Endothelial cell of umbilical vein (primary cell): Measurements from ENCODE around the gene GSTA1. TPM values are rescaled to one million over a fixed set of nuclear protein-coding genes. Genes with fewer than 3 reads are reported as not detected.

Source experiments
- BruUV-seq: library from RNA; stranded (reverse); fragments of 400-500 nt; replicated peaks from 2 replicates; lab custom pipeline; 2021; lab: Mats Ljungman, UMichigan
- CTCF ChIA-PET: fragments of 300-600, 350-600 bp; sonication (Branson Sonifier 250); formaldehyde crosslinking; loops from one replicate; lab custom pipeline; 2021; ENCODE audit warnings: antibody characterized with exemption, inconsistent platforms; lab: Charles Lee
- POLR2A ChIA-PET: fragments of 300-600, 350-600 bp; sonication (Branson Sonifier 250); formaldehyde crosslinking; loops from one replicate; lab custom pipeline; 2021; ENCODE audit warnings: antibody characterized with exemption, inconsistent platforms; lab: Charles Lee
- DNase-seq: peaks from one replicate; pipeline ENCODE4 v3.0.0-alpha.2; 2011; ENCODE audit warnings: low read depth, low spot score
- FAIRE-seq: peaks from 2 replicates; lab custom pipeline; 2011; peaks lifted over from hg19 to GRCh38; lab: Jason Lieb, UNC
- H2AFZ ChIP-seq: 2 replicates; pipeline ENCODE4 v1.6.0; 2012; ENCODE audit warnings: low read depth, low read length, control low read depth, inconsistent platforms
- H3K27ac ChIP-seq: 2 replicates; pipeline ENCODE4 v1.5.1; 2011; ENCODE audit warnings: low read depth, mild to moderate bottlenecking, control low read depth, low read length, moderate library complexity; ENCODE audit not compliant: insufficient read depth
- H3K27me3 ChIP-seq, 2 experiments: 2 replicates each; pipeline versions ENCODE4 v1.6.0 to v1.6.1; 2011; ENCODE audit warnings: low read length in 2 of 2, mixed read lengths in 1 of 2; ENCODE audit not compliant: control insufficient read depth in 2 of 2, insufficient read depth in 2 of 2
- H3K36me3 ChIP-seq, 2 experiments: 2 replicates in 1 of 2; 3 replicates in 1 of 2; pipeline ENCODE4 v1.5.1; 2011; ENCODE audit warnings: low read length in 2 of 2, mild to moderate bottlenecking in 1 of 2, moderate library complexity in 1 of 2; ENCODE audit not compliant: control insufficient read depth in 2 of 2, insufficient read depth in 2 of 2; ENCODE audit errors: extremely low read depth in 1 of 2
- H3K4me1 ChIP-seq: 3 replicates; pipeline ENCODE4 v1.5.1; 2011; ENCODE audit warnings: mild to moderate bottlenecking, low read length; ENCODE audit not compliant: control insufficient read depth, insufficient read depth; ENCODE audit errors: extremely low read depth
- H3K4me2 ChIP-seq: 2 replicates; pipeline ENCODE4 v1.6.1; 2011; ENCODE audit warnings: low read length, control low read depth, mixed read lengths; ENCODE audit not compliant: insufficient read depth
- H3K4me3 ChIP-seq, 3 experiments: fragments of 200-600 bp in 1 of 3; sonication (generic), shearing (Covaris generic) in 1 of 3; replicated peaks in 1 of 3; 2 replicates each; pipeline ENCODE4 v1.5.1; 2011 to 2016; ENCODE audit warnings: control low read depth in 3 of 3, low read length in 3 of 3, mild to moderate bottlenecking in 2 of 3, inconsistent platforms in 1 of 3, low read depth in 1 of 3, moderate library complexity in 1 of 3; ENCODE audit not compliant: insufficient read depth in 1 of 3
- H3K79me2 ChIP-seq: 2 replicates; pipeline ENCODE4 v1.6.0; 2012; ENCODE audit warnings: low read length, inconsistent platforms; ENCODE audit not compliant: control insufficient read depth, insufficient read depth
- H3K9ac ChIP-seq: replicated peaks from 2 replicates; pipeline ENCODE3; 2011; ENCODE audit warnings: low read length, control low read depth; ENCODE audit not compliant: insufficient read depth; ENCODE audit errors: extremely low read depth
- H3K9me1 ChIP-seq: replicated peaks from 3 replicates; pipeline ENCODE4 v1.6.0; 2011; ENCODE audit warnings: mild to moderate bottlenecking, low read length; ENCODE audit not compliant: control insufficient read depth, insufficient read depth; ENCODE audit errors: extremely low read depth
- H3K9me3 ChIP-seq: replicated peaks from 2 replicates; pipeline ENCODE4 v1.5.1; 2012; ENCODE audit warnings: low read length, inconsistent platforms; ENCODE audit not compliant: control insufficient read depth, insufficient read depth
- H4K20me1 ChIP-seq: replicated peaks from 2 replicates; pipeline ENCODE3; 2011; ENCODE audit warnings: mild to moderate bottlenecking, low read length; ENCODE audit not compliant: control insufficient read depth, insufficient read depth; ENCODE audit errors: extremely low read depth
- CTCF ChIP-seq, 2 donors: IDR thresholded peaks; 1 replicate in 1 of 2; 2 replicates in 1 of 2; pipeline ENCODE4 v1.5.1; 2011; ENCODE audit warnings: low read length in 2 of 2, mild to moderate bottlenecking in 2 of 2, moderate library complexity in 2 of 2, control low read depth in 1 of 2, inconsistent platforms in 1 of 2, low read depth in 1 of 2; ENCODE audit not compliant: insufficient read depth in 1 of 2; ENCODE audit errors: extremely low read depth in 1 of 2
- EZH2 ChIP-seq: IDR thresholded peaks from 2 replicates; pipeline ENCODE4 v1.6.1; 2012; ENCODE audit warnings: borderline replicate concordance, low read depth, mild to moderate bottlenecking, moderate library complexity, low read length, inconsistent platforms; ENCODE audit not compliant: severe bottlenecking
- FOS ChIP-seq: IDR thresholded peaks from 2 replicates; pipeline ENCODE4 v1.6.1; 2011; ENCODE audit warnings: mild to moderate bottlenecking, low read length, moderate library complexity, borderline replicate concordance; ENCODE audit not compliant: insufficient read depth
- GATA2 ChIP-seq: IDR thresholded peaks from 2 replicates; pipeline ENCODE4 v1.7.0; 2011; ENCODE audit warnings: low read depth, mild to moderate bottlenecking, moderate library complexity, mixed read lengths, low read length; ENCODE audit not compliant: insufficient read length, insufficient read depth
- JUN ChIP-seq: IDR thresholded peaks from 2 replicates; pipeline ENCODE4 v1.6.1; 2011; ENCODE audit warnings: borderline replicate concordance, low read depth; ENCODE audit not compliant: insufficient read length, insufficient read depth
- MYC ChIP-seq: IDR thresholded peaks from one replicate; pipeline ENCODE4 v1.6.1; 2011; ENCODE audit warnings: mild to moderate bottlenecking, low read depth, low read length
- POLR2A ChIP-seq: IDR thresholded peaks from 2 replicates; pipeline ENCODE4 v1.6.1; 2012; ENCODE audit warnings: low read depth, mild to moderate bottlenecking, control low read depth, low read length
- POLR2AphosphoS5 ChIP-seq: IDR thresholded peaks from 2 replicates; pipeline ENCODE4 v1.6.1; 2012; ENCODE audit warnings: low read depth, mild to moderate bottlenecking, control low read depth, low read length, moderate library complexity; ENCODE audit not compliant: insufficient read depth
- dilution Hi-C: fragments of 300-500 bp; cut with MboI; formaldehyde crosslinking; loops from one replicate; pipeline ENCODE4 v1.15.0; 2019; ENCODE audit warnings: low sequenced_read_pairs; ENCODE audit not compliant: extremely low pct_ligation_motif_present
- intact Hi-C: fragments of 100-400 bp; cut with micrococcal nuclease; formaldehyde crosslinking; loops from one replicate; pipeline ENCODE4 v1.10.0; 2022
- polyA plus RNA-seq, 4 experiments: library from polyadenylated mRNA; depleted of rRNA in 3 of 4; stranded (reverse) in 3 of 4; unstranded in 1 of 4; fragments of >200 nt; gene quantifications; 2 replicates each; pipeline versions ENCODE4 v1.2.1 to v1.2.3, GENCODE V29; 2011 to 2012; ENCODE audit warnings: missing spikeins in 1 of 4
- total RNA-seq: library from RNA; stranded (reverse); gene quantifications from 2 replicates; pipeline ENCODE4 v1.2.3, GENCODE V29; 2021
- TF ChIP-seq, protein P1 (sequence below): IDR thresholded peaks from 2 replicates; pipeline ENCODE4 v1.6.1; 2011; ENCODE audit not compliant: insufficient read depth, insufficient read length

Gene GSTA1
- total and polyA plus RNA-seq, 2 donors (not counting 3 experiments of a cell fraction or from before 2014, with no cell fraction given): not detected

GRCh38 chr6:52839124-52840055, 35.8 kb upstream of the GSTA1 start:
- H3K9me1 ChIP-seq: no peaks in the 10 kb centered on the region
- no peak overlapping the region for H3K4me3 ChIP-seq
- peaks cover 0 to 5% of the 10 kb centered on the region in 2 experiments for H3K27me3 ChIP-seq
- H4K20me1 ChIP-seq: no peaks in the 10 kb centered on the region
- dilution Hi-C loops: no loop called here
- H3K4me2 ChIP-seq: no peak overlapping the region
- ChIA-PET POLR2A (no interaction called here), CTCF (interaction anchor here (1.3 kb wide), 1 partner anchor 157 kb away, joined by 4 read pairs; no protein-coding TSS in a partner anchor)
- peak; percentile 89 for FAIRE-seq
- no TSS peak for BruUV-seq
- H3K27ac ChIP-seq: no peak overlapping the region
- intact Hi-C loops: loop anchor here (1.0 to 5.0 kb wide), 3 partner anchors 226 to 643 kb away; partner anchors contain the start of gene FBXO9
- no peaks in the 10 kb centered on the region for H3K36me3 ChIP-seq
- no peaks in the 10 kb centered on the region for H3K4me1 ChIP-seq
- TF ChIP-seq EZH2: no peak
- TF ChIP-seq FOS: no peak
- no peak for TF ChIP-seq POLR2A
- peak; percentile 66 to 78 for TF ChIP-seq CTCF (IDR thresholded peaks at IDR 0.05; ENCODE audit: extremely low read depth in 1 of 2, insufficient read depth in 1 of 2, low read depth in 1 of 2, low read length in 2 of 2)
- no peak for TF ChIP-seq POLR2AphosphoS5
- no peak for TF ChIP-seq MYC
- TF ChIP-seq GATA2: no peak
- TF ChIP-seq, protein P1, sequence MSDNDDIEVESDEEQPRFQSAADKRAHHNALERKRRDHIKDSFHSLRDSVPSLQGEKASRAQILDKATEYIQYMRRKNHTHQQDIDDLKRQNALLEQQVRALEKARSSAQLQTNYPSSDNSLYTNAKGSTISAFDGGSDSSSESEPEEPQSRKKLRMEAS: peak; percentile 46
- no peak for TF ChIP-seq JUN
- no peaks in the 10 kb centered on the region for H3K79me2 ChIP-seq
- no peak overlapping the region for H3K9ac ChIP-seq
- H2AFZ ChIP-seq: no peak overlapping the region
- peak; percentile 65 for DNase-seq
- H3K9me3 ChIP-seq: no peaks in the 10 kb centered on the region
